GM18498 (cell line): Measurements from ENCODE around the gene INSIG1.

Experiments
- ATAC-seq: cut with Tn5 transposase; IDR thresholded peaks from one replicate; pipeline ENCODE4 v1.9.1; 2021; ENCODE audit warnings: mild to moderate bottlenecking, moderate library complexity; ENCODE audit not compliant: unreplicated experiment

The INSIG1 gene

GRCh38 chr7:155284496-155285274, 13.0 kb upstream of the INSIG1 start:
- ATAC-seq = no peak

GRCh38 chr7:155285423-155285822, 12.3 kb upstream of the INSIG1 start:
- no peak for ATAC-seq

DNA sequence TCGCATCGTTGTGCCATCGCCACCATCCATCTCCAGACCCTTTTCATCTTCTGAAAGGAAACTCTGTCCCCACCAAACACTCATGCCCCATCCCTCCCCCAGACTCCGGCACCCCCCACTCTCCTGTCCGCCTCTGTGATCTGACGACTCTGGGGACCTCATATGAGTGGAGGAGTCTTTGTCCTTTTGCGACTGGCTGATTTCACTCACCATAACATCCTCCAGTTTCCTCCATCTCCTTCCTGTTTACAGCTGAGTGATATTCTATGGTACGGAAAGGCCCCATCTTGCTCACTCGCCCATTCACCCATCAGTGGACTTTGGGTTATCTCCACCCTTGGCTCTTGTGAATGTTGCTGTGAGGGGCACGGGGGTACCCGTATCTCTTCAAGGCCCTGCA, 11.8 kb upstream of the INSIG1 start:
- ATAC-seq = no peak

DNA sequence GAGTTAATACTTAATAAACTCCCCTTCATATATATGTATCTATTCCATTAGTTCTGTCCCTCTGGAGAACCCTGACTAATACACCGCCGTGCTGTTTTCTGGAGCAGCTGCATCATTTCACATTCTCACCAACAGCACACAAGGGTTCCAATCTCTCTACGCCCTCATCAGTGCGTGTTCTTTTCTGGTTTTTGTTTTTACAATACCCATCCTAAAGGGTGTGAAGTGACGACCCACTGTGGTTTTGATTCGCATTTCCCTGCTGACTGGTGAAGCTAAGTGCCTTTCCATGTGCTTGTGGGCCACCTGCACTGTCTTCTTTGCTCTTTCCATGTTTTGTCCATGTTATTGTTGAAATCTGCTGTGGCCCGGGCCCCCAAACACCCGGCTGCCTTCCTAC, 11.0 kb upstream of the INSIG1 start:
- no peak for ATAC-seq

- no peak for ATAC-seq
Measured at GRCh38 chr7:155287284-155287935, 10.3 kb upstream of the INSIG1 start.

DNA sequence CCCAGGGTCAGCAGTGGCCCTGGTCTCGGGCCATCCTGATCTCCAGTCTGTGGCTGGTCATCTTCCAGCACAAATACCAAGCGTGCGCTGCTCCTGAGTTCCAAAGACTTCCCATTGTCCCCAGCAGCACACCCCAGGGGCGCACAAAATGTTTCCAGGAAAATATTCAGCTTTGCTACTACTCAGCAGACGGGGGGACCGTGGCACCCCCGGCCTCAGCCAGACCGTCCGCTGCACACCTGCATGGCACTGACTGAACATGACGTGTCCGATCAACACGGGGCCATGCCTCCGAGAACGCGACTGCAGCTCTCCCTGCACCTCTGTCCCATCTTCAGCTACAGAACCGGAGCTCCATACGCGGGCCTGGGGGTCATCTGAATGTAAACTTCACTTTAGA, 9.6 kb upstream of the INSIG1 start:
- ATAC-seq = no peak

GRCh38 chr7:155289107-155289506, 8.6 kb upstream of the INSIG1 start:
- no peak for ATAC-seq

DNA sequence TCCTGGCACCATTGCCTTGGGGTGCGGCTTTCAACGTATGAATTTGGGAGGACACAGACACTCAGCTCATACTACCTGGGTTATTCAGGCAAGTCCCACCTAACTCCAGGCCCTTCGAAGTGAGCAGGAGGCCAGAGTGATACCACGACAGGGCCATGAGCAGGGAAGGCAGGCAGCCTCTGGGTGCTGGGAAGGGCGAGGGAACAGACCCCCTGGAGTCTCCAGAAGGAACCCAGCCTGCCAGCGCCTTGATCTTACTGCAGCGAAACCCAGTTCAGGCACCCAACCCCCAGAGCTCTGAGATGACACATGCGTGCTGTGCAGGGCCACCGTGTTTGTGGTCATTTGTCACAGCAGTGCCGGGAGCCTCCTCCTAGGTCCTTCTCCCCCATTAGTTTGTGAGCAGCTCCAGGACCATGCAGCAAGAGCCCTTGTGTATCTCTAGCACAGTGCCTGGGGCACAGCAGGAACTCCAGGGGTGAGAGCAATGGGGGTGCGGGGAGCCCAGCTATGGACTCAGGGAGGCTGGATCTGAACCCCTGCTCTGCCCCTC, 7.7 kb upstream of the INSIG1 start:
- ATAC-seq = no peak

DNA sequence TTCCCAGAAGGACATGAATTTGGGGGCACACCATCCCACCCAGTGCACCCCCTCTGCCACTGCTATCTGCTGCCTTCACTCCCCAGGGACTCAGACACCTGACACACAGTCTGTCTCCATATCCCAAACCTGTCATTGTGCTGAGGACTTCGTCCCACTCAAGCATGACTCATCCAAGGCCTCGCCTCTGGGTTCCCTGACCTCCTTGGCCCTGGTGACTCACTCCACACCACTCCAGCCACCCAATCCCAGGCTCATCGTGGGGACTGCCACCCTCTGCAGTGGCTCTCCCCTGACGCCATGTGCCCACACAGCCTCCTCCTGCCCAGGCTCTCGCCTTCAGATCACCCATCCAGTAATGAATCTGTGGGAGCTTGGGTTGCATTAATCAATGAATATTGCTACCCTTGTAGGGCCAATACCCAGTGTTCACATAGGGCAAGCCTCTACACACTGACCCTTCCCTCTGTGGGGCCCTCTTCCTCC, 6.6 kb upstream of the INSIG1 start:
- no peak for ATAC-seq

DNA sequence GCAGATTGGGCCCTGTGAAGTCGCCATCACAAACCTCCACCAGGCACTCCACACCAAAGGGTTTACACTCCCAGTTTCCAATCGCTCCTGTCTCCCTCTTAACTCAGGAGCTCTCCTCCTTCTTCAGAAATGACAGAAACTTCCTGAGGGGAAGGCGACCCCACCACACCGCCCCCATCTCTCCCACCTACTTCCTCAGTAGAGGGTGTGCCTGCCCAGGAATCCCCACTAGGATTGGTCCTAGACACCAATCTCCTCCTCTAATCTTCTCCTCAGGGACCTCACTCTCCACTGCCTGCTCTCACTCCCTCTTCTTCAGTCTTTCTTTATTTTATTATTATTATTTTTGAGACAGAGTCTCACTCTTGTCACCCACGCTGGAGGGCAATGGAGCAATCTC, 5.9 kb upstream of the INSIG1 start:
- no peak for ATAC-seq

DNA sequence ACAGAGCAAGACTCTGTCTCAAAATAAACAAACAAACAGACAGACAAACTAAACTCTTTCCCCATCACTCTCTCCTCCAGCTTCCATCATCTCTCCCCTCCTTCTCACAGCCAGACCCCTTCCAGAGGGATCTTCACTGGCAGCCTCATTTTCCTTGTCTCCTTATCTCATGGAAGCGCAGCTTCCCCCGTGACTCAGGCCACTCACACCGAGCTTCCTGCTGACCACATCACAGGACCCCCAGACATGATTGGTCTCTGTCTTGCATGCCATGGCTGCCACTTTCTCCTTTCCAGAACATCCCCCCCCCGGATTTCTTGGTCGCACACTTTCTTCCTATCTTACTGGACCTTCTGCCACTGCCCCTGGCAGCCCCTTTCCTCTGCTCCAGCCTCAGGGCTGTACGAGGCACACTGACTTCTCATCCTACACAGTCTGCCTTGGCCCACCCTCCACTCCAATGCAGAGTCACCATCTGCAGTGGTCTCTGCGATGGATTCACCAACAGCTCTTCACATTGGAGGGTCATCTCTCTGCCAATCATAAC, 4.9 kb upstream of the INSIG1 start:
- ATAC-seq = no peak

DNA sequence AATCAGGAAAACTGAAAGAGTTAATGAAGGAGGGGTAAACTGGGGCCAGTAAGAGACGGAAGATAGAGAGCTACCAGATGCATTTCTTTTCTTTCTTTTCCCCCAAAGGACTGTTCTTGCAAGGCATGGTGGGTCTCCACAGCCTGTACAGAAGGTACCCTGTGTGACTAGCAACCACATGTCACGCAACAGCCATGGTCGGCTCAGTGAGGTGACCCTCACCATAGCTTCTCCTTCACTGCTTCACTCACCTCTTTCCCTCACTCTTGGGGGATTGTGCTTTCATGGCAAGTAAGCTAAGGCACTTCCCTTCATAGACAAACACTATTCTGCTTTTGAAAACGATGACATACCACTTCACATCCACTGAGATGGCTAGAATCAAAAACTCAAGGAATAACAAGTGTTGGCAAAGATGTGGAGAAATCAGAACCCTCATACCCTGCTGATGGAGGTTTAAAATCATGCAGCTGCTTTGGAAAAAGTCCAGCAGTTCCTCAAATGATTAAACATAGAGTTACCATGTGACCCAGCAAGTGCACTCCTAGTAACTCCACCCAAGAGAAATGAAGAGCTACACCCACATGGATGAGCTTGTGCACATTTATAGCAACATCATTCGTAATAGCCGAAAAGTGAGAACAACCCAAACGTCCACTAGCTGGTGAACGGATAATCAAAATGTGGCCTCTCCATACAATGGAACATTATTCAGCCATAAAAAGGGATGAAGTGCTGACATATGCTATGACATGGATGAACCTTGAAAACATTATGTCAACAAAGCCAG, 3.8 kb upstream of the INSIG1 start:
- no peak for ATAC-seq

DNA sequence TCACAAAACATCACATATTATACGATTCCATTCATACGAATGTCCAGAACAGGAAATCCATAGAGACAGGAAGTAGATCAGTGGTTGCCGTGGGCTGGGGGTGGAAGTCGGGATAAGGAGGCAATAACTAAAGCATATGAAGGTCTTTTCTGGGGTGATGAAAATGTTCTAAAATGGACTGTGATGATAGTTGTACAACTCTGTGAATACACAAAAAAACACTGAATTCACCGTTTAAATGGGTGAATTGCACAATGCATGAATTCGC, 3.2 kb upstream of the INSIG1 start:
- ATAC-seq = no peak

- no peak for ATAC-seq
Measured at GRCh38 chr7:155295511-155295910, 2.2 kb upstream of the INSIG1 start.

DNA sequence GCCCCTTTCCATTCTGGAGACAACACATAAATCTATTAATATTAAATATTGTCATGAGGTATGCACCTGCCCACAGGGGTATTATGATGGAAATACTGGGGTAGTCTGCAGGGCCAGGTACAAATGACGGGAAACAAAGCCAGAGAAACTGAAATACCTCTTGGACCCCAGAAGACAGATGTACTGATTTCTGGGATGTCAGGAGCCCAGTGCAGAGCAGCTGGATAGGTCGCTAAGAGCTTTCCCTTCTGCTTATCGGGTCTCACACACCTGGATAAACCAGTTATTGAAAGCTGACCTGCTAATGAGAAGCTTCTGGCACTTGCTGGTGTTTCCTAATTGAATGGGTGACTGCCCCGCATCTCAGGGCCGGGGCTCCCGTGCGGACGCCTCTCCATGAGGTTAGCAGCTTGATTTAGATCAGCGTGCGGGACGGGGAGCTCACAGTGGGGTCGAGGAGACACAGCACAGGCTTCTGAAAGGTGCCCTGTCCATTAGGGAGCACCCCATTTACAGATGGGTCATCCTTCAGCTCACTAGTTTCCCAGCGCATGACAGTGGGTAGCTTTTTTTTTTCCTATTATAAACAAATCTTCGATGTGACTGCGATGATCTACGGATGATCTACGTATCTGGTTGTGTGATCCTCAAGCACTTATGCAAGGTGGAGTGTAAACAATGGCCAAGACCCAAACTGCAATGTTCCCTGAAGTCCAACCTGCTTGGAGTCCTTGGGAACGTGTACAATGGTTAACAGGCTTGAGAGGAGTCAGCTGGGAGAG, 1.5 kb upstream of the INSIG1 start:
- no peak for ATAC-seq

GRCh38 chr7:155296788-155297516, 726 bp upstream of the INSIG1 start:
- peak; percentile 49 for ATAC-seq

GRCh38 chr7:155298288-155298833, 683 bp downstream of the INSIG1 start:
- peak; percentile 1 for ATAC-seq

DNA sequence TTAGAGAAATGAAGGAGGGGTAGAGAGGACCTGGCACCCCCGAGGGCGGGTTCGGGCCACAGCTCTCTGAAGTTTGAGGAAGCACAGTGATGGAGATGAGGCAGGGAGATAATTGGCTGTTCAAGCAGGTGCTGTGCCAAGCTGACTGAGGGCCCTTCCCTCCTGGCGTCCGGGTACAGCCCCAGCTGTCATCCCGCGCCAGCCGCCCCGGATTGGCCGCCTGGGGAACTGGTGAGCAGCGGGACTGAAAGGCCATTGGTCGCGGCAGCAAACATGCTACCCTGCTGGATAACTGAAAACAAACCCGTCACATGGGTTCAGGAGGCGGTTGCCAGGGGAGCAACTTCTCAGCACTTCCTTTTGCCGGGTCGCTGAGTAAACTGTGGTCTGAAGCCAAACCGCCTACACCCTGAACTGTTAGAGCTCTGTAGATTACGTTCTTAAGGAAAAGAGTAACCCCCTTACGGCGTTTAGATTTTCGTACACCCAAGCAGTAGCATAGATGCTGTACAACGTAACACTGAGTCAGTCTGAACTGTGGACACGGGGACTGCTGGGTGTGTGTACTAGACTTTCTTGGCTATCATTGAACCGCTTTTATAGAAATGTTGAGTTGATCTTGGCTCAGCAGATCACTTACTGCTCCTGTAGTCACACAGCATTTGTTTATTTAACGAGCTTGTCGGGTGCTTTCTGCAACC, 1.3 kb downstream of the INSIG1 start:
- ATAC-seq = peak; percentile 69
